ENCODE results near the gene QPCT.

GRCh38 chr2:37321029-37321682 is 23.3 kb upstream of the QPCT start:
- TF ChIP-seq EZH2 (IDR thresholded peaks at IDR 0.05; ENCODE audit: insufficient read depth, poor library complexity, severe bottlenecking) (no peak), EZH2phosphoT487 (IDR thresholded peaks at IDR 0.05; ENCODE audit: insufficient read depth, low read depth) (no peak)

Data from GM23248 (cell line).